Gastroesophageal sphincter (tissue), 3 donors: ENCODE data around the gene CNTNAP5.

Source experiments
- CTCF ChIP-seq, 4 experiments: fragments of 200-600 bp in 2 of 4; fragments of 450-650 bp in 2 of 4; sonication (generic) in 1 of 4; IDR thresholded peaks; one replicate each; pipeline ENCODE4 v1.5.1; 2017 to 2019; ENCODE audit warnings: antibody characterized with exemption in 4 of 4, mild to moderate bottlenecking in 2 of 4, moderate library complexity in 2 of 4
- EP300 ChIP-seq: sonication (generic); formaldehyde crosslinking; IDR thresholded peaks from one replicate; pipeline ENCODE4 v1.6.1; 2017; ENCODE audit warnings: antibody characterized with exemption, mild to moderate bottlenecking
- POLR2A ChIP-seq, 2 donors: fragments of 450-650 bp; IDR thresholded peaks; one replicate each; pipeline ENCODE4 v1.6.1; 2017; ENCODE audit warnings: antibody characterized with exemption in 2 of 2, mild to moderate bottlenecking in 2 of 2, moderate library complexity in 1 of 2
- POLR2AphosphoS5 ChIP-seq: sonication (generic); formaldehyde crosslinking; IDR thresholded peaks from one replicate; pipeline ENCODE4 v1.6.1; 2017; ENCODE audit warnings: antibody characterized with exemption

DNA sequence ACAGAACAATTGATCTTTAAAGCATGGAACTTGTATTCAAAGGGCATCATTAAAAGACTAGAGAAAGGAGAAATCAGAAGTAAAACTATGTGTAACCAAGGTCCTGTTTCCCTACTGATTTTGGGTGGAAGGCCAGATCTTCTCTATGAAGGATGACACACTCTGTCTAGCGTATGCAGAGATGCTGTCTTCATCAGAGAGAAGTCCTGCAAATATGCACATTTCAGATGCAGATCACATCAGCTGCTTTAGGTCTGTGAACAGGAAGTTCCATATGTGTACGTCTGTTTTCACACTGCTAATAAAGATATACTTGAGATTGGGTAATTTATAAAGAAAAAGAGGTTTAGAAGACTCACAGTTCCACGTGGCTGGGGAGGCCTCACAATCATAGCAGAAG, 857.3 kb downstream of the CNTNAP5 start:
- TF ChIP-seq CTCF (IDR thresholded peaks at IDR 0.05) (no peak), EP300 (no peak), POLR2A (IDR thresholded peaks at IDR 0.05) (no peak), POLR2AphosphoS5 (no peak)
